ENCODE results near the gene ICE2.
"Not testable (repeated sequence)": the region's sequence is repeated elsewhere in the genome, so short reads cannot be mapped to it uniquely, and the experiment has no call there.

ICE2 gene

DNA sequence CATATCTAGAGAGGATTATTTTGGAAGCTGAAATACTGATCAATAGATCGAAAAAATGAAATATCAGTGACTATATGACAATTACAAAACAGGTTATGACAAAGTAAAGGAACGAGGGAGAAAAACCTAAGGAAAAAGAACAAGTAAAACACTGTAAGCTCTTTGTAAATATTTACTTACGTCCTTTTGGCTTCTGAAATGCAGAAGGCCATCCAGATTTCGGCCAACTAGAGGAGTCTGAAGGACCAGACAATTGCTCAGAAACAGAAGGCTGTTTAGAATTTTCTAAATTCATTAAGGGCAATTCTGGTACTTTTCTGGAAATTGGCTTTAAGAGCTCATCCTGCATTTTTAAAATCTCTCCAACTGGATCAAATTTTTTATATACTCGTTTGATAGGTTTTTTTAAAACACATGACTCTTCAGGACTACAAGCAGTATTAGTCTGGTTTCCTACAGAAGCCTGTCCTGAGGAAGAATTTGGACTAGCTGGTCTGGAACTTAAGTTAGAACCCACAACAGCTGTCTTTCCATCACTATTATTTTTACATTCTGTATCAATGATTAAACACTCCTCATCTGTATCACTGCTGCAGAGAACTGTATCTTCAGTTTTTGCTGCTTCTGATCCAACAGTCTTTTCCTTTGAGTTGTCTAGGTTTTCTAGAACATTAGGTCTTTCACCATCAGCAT lies 30.1 kb downstream of the ICE2 start:
- no peak for DNase-seq (ENCODE audit: low spot score)

DNA sequence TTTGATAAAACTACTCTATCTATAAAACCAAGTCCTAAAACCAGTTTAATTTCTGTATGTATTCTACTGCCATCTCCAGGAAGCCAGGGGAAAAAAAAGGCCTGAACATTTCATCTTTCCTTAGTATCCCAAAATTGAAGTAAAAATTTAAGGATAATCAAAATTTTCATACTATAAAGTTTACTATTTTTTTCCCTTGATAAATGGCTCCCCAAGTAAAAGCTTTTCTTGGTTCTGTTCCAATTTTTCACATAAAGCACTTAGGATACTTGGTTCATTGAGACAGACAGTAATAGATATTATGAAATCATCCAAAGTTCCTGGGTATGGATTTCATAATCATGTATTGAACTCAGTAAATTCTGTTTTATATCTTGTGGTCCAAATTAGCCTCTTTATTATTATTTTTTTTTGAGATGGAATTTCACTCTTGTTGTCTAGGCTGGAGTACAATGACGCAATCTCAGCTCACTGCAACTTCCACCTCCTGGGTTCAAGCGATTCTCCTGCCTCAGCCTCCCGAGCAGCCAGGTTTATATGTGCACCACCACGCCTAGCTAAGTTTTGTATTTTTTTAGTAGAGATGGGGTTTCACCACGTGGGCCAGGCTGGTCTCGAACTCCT lies 34.5 kb downstream of the ICE2 start:
- DNase-seq (ENCODE audit: low spot score), result peak; percentile 65

DNA sequence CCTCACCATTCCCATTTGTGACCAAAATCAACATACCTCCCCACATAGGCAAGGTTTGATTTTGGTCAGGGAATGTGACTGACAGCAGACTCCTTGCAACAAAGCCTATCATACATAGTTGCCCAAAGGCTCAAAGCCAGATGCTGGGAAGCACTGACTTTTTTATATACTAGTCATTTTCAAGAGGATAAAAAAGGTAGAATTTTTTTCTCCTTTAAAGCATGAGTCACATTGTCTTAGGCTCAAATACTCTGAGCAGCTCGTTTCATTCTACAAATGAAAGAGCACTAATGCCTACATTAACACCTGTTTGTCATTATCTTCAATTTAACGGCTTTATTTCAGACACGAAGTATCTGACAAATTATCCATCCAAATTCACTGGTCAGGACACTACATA lies 36.2 kb downstream of the ICE2 start:
- peak; percentile 27 for DNase-seq (ENCODE audit: low spot score)

DNA sequence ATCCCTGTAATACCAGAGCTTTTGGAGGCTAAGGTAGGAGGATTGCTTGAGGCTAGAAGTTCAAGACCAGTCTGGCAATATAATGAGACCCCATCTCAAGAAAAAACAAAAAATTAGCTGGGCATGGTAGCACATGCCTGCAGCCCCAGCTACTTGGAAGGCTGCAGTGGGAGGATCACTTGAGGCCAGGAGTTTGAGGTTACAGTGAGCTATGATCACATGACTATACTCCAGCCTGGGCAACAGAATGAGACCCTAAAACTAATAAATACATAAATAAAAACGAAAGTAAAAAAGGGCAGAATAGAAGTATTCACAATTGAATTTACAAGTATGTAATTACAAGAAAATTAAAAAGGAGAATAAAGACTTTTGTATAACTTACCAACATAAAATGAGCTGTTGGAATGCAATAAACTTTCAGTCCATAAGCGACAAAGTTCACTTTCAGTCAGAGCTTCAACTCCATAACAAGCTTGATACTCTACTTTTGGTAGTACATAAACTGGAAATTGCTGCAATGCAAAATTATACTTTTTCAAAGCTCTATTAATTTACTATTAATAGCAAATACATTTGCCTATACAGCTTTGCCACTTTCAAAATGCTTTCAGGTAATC lies 36.8 kb downstream of the ICE2 start:
- DNase-seq (ENCODE audit: low spot score), result no peak

DNA sequence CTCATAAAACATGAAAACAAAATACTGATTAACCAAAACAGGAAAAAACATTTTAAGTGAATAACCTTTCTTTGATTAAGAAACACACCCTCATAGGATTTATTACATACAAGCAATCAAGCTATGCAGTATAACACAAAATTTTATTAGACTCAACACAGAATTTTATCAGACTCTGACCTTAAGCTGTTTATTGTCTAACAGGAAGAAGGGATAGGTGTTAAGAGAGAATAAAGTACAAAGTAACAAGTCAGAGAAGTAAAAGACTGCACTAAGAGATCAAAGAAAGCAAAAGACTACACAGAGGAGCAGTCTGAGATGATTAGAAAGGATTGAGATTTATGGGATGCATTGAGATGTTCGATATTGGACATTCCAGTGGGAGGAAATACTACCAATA lies 37.6 kb downstream of the ICE2 start:
- DNase-seq (ENCODE audit: low spot score), result no peak

DNA sequence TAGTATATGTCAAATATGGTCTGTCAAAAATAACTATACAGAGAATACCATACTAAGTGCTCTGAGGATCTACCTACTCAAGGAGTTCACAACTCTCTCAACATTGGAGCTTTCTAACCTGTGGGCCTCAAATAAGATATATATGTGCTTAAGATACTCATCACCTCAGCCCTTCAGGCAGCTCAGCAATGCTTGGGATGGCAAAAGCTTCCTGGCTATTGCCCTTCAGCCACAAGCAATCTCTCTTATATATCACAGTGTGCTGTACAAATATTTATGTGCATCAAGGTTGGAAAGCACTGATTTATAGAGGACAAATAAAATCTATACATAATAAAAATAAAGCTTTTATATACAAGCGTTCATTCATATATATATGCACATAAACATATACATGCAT lies 40.3 kb downstream of the ICE2 start:
- DNase-seq (ENCODE audit: low spot score), result no peak

DNA sequence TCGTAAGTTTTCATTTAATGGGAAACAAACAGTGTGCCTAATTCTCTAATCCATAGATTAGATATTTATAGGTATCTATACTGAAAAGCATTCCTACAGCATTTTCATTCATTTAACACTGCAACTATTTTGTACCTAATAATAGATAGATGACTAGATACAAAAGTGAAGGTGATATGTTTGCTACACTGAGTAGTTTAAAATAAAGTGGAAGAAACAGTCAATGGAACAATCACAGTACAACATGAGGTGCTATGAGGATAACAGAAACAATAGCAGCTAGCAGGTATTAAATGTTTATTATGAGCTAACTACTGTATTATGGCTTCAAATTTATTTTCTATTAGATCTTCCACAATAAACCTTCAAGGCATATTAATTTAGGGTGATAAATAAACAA lies 50.0 kb downstream of the ICE2 start:
- no peak for DNase-seq (ENCODE audit: low spot score)

DNA sequence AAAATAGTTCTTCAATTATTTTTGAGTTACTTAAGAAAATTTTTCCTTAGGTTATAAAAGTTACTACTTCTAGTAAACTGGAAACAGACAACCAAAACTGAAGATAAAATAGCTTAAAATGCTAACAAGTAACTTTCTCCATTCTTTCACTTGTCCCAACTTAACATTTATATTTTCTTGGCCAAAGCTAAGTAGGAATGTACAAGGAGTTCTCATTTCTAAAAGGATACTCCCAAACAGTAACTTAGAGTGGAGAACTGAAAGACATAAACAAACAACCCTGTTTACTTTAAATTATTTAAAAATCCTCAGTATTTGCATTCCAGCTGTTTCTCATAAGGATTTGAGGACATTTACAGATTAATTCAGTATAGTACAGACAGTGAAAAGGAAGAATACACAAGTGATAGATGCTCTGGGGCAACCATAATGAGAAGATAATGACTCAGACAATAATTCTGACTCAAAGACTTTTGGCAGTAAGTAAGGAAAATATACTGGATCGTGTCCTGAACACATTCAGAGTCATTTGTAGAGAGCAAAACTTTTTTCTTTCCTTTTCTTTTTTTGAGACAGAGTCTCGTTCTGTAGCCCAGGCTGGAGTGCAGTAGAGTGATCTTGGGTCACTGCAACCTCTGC lies 52.0 kb downstream of the ICE2 start:
- DNase-seq (ENCODE audit: low spot score), result peak; percentile 68

DNA sequence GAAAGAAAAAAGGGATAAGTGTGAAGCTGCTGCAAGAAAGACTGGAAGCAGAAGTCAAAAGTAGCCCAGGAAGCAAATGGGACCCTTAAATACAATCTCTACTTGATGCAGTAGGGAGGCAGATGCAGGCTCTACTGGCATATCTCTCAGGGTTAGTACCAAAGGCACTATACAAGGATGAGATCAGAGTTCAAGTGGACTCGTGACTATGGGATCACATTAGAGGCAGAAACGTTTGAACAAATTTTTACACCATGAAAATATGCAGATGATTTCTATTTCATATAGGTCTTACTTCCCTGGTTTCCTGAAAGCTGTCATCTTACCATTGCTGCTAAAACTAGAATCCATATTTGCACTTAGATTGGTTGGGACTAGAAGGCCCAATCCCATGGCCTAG lies 53.5 kb downstream of the ICE2 start:
- DNase-seq (ENCODE audit: low spot score), result no peak

DNA sequence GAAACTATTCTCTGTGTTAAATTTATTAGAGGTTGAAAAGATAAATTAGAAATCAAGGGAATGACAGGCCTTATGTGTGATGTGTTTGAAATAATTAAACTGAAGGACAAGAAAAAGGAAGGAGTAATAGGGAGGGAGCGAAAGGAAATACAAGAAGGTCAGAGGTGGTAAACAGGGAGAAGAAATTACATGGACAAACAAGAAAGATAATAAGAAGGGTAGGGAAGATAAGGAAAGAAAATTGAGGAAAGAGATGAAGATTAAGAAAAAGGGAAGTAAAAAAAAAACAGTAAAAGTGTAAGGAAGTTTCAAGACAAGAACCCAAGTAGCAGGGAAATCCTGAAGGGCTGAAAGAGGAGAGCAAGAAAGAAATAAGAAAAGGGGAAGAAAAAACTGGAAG lies 54.9 kb downstream of the ICE2 start:
- no peak for DNase-seq (ENCODE audit: low spot score)

DNA sequence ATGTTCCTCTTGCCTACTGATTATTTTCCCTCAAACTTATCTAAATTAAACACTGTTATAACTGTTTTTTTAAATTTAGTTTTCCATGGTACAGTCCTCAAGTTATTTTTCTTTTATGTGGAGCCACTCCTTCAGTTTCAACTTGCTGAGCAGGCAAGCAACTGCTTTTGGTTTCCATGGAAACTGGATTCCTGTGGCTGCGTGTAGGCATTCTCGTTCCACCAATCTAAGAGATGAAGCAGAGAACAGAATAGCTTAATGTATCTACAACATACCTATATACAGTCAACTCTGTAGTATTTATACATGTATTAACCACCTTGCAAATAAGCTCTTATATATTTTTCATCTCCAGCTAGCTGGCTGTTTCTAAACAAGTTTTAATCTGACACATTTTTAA lies 55.4 kb downstream of the ICE2 start:
- peak; percentile 61 for DNase-seq (ENCODE audit: low spot score)

DNA sequence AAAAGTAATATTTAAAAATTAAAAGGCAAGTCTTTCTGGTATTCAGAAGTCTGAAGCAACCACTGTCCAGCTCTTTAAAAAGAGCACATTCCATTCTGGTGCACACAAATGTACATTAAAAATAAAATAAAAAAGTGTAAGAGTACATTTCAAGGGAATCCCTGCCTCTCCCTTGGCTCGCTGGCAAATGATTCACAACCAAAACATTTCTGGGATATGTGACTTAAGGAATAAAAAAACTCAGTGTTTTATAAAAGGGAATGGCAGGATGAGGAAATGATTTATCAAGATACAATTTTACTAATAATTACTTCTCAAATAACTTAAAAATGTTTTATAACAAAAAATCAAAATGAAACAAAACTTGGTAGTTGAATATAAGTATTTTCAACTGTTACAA lies 57.4 kb downstream of the ICE2 start:
- DNase-seq (ENCODE audit: low spot score), result peak; percentile 49

DNA sequence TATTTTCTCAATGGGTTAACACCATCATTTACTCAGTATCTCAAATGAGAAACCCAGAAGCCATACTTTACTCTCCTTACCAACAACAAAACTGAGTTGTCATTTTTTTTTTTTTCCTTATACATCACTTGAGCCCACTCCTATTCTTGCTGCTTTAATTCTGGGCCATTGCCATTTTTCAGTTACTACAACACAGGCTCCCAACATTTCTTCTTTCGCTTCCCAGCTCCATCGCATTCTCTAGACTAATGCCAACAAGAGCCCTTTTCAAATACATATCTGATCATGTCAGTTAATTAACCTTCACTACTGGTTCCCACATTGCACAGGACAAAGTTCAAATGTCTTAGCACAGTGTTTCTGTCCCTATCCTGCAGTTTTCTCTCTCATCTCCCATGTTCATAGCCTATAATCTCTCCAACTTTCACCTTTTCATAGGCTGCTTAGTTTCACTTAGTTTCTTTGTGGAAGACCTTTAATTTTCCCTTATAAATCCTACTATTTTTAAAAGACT lies 58.7 kb downstream of the ICE2 start:
- no peak for DNase-seq (ENCODE audit: low spot score)

DNA sequence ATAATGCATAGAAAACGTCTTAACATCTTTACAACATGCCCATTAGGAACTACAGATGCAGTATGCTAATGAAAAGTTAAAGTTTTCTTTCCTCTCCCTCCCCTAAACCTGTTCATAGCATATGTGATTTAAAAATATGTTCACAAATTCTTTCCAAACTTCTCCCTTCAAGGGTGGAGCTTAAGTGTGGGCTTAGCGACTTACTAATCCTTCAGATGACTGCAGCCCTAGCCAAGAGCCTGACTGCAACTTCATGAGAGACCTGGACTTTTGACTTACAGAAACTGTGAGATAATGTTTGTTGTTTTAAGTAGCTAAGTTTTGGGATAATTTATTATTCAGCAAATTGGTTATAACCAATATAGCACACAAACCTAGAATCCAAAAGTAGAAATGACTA lies 59.2 kb downstream of the ICE2 start:
- DNase-seq (ENCODE audit: low spot score), result no peak

DNA sequence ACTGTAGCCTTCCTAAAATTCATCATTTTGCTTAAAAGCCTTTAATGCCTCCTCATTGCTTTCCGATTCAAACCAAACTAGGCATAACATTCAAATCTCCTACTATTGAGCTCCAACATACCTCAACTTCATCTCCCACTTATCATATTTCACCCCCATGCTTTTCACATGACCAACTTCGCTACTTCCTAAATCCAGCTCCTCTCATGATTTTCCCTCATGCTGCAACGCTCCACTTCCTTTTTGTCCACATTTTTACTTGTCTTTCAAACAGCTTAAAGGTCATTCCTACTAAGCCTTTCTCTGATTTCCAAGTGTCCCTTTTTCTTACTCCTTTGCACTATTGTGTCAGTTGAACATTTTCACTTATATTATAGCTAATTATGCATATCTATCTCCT lies 60.8 kb downstream of the ICE2 start:
- DNase-seq (ENCODE audit: low spot score), result no peak

DNA sequence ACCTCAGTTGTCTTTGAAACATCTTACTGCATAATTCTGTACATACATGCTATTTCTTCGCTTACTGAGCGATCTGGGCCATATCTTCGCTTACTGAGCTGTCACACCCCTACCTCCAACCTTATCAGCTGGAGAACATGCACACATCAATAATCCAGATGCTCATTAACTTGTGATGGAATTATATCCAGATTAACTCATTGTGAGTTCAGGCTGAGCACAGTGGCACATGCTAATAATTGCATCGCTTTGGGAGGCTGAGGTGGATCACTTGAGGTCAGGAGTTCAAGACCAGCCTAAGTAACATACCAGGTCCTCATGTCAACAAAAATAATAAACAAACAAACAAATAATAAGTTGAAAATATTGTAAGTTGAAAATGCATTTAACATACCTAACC lies 61.8 kb downstream of the ICE2 start:
- DNase-seq (ENCODE audit: low spot score), result no peak

DNA sequence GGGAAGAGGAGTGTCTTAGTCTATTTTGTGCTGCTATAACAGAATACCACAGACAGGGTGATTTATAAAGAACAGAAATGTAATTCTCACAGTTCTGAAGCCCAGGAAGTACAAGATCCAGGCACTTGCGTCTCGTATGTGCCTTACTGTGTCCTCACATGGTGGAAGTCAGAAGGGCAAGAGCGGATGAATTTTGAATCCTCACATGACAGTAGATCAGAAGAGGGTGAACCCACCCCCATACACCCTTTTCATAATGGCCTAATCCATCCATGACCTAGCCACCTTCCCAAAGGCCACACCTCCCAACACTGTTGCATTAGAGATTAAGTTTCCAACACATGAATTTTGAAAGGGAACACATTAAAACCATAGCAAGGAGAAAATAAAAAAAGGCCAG lies 62.5 kb downstream of the ICE2 start:
- DNase-seq (ENCODE audit: low spot score), result no peak

DNA sequence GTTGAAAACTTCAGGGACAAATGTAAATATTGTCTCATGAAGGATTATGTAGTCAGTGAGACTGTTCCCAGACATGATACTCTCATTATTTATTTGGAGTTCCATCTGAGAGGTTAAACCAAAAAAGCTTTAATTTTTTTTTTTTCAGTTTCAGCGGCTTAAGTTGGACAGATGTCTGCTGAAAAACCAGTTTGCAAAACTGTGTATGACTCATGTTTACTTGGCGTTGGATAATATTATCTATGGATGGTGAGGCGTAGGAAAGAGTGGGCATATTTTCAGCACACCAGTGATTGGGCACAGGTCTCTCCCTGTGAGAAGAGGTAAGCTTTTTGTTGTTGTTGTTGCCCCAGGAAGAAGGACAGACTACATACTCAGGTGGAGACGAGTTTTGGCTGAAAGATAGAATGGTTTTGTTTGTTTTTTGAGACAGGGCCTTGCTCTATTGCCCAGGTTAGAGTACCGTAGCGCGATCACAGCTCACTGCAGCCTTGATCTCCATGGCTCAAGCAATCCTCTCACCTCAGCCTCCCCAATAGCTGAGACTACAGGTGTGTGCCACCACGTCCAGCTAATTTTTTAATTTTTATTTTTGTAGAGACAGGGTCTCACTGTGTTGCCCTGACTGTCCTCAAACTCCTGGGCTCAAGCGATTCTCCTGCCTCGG lies 64.8 kb downstream of the ICE2 start:
- no peak for DNase-seq (ENCODE audit: low spot score)

DNA sequence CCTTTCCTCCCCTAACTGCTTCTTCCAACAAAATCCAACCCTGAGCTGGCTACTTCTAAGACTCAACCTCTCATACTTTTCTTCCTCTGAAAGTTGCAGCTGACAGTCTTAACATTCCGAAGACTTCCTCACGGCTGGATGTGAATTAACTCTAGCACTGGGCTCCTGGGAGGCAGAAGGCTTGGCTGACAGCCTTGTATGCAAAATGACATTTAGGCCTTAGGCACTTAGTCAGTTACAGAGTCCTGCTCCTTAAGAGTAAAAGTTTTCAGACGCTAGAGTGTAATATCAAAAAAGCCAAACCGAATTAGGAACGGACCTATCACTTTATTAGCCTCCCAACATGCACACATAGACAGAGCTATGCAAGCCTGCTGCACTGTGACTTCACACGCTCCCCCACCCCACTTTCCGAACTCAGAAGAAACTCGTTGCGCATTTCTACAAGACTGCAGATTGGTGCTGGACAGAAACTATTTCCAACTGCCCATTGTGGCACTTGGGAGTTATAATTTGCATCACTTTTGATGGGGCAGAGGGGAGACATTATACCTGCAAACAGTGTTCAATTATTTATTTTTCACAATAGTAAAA lies 65.6 kb downstream of the ICE2 start:
- peak; percentile 41 for DNase-seq (ENCODE audit: low spot score)

DNA sequence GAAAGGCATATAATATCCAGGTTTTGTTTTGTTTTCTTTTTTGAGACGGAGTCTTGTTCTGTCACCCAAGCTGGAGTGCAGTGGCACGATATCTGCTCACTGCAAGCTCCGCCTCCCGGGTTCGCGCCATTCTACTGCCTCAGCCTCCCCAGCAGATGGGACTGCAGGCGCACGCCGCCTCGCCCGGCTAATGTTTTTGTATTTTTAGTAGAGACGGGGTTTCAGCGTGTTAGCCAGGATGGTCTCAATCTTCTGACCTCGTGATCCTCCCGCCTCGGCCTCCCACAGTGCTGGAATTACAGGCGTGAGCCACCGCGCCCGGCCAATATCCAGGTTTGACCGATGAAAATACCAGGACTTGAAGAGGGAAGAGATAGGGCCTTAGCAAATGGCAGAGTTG lies 66.1 kb downstream of the ICE2 start:
- DNase-seq (ENCODE audit: low spot score), result not testable (repeated sequence)

DNA sequence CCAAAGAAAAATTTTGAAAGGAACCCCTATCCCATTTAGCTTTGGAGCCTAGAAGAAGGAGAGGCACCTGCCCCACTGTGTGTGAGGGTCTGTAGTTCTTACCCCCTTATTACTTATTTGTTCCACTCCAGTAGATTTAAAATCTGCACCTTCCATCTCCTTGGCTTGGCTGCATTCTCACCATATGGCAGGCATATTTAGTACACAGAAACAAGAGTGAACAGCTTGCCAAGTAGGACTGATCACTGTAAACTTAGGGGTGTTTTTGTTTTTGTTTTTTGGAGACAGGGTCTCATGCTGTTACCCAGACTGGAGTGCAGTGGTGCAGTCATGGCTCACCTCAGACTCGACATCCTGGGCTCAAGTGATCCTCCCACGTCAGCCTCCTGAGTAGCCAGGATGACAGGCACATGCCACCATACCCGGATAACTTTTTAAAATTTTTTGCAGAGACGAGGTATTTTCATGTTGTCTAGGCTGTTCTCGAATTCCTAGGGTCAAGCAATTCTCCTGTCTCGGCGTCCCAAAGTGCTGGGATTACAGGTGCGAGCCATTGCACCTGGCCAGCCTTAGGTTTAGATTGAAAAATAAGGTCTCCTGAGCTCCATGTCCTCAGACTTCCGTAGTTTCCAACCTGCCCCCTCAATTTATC lies 67.0 kb downstream of the ICE2 start:
- DNase-seq (ENCODE audit: low spot score), result no peak

DNA sequence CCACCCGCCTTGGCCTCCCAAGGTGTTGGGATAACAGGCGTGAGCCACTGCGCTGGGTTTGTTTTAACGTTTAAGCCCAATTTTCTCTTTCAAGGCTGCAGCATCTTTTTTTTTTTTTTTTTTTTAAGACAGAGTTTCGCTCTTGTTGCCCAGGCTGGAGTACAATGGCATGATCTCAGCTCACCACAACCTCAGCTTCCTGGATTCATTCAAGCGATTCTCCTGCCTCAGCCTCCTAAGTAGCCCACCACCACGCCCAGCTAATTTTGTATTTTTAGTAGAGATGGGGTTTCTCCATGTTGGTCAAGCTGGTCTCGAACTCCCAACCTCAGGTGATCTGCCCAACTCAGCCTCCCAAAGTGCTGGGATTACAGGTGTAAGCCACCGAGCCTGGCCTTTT lies 68.6 kb downstream of the ICE2 start:
- not testable (repeated sequence) for DNase-seq (ENCODE audit: low spot score)

Measured in AG08395 (cell line).